ENCODE data around the gene NRL.
A peak's percentile ranks its signal among the peaks of the same experiment; 100 is the strongest.

NRL gene

DNA sequence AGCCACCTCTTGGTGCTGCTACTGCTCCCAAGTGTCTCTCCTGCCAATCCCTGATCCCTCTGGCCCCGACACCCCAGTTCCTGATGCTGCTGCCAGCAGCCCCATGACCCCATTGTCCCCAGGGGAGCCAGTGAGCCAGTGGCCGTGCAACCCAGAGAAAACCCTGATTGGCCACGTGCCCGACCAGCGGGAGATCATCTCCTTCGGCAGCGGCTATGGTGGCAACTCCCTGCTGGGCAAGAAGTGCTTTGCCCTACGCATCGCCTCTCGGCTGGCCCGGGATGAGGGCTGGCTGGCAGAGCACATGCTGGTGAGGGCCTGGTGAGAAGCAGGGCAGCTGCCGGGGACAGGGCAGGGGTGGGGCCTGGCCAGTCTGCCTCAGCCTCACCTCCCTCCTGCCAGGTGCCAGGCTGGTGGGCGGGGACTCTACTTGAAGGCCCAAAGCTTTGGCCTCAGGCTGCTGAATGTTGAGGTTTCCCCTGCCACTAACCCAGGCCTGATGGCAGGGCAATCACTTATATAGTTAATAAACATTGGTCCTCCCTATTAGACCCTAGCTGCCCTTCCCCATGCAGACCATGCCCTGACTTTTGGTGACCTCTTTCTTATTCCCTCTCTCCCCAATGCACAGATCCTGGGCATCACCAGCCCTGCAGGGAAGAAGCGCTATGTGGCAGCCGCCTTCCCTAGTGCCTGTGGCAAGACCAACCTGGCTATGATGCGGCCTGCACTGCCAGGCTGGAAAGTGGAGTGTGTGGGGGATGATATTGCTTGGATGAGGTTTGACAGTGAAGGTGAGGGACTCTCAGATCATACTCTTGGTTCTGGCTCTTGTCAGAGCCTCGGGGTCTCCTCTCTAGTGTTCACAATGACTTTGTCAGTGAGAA lies 15.6 kb downstream of the NRL start:
- no peak for DNase-seq (ENCODE audit: low spot score)

DNA sequence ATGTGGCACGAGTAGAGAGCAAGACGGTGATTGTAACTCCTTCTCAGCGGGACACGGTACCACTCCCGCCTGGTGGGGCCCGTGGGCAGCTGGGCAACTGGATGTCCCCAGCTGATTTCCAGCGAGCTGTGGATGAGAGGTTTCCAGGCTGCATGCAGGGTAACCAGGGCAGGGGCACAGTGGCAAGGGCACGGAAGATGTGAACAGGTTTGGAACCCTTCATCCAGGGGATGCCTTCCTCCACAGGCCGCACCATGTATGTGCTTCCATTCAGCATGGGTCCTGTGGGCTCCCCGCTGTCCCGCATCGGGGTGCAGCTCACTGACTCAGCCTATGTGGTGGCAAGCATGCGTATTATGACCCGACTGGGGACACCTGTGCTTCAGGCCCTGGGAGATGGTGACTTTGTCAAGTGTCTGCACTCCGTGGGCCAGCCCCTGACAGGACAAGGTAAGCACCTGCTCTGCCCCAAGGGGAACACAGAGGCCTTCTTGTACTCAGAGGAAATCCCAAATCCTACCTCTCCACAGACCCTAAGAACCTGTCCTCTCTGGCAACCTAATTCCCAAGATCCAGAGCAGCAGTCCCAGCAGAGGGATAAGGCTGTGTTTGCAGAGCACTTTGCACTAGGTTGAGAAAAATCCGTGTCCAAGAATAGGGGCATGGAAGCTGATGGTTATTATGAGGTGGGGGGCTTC lies 16.4 kb downstream of the NRL start:
- no peak for DNase-seq (ENCODE audit: low spot score)

DNA sequence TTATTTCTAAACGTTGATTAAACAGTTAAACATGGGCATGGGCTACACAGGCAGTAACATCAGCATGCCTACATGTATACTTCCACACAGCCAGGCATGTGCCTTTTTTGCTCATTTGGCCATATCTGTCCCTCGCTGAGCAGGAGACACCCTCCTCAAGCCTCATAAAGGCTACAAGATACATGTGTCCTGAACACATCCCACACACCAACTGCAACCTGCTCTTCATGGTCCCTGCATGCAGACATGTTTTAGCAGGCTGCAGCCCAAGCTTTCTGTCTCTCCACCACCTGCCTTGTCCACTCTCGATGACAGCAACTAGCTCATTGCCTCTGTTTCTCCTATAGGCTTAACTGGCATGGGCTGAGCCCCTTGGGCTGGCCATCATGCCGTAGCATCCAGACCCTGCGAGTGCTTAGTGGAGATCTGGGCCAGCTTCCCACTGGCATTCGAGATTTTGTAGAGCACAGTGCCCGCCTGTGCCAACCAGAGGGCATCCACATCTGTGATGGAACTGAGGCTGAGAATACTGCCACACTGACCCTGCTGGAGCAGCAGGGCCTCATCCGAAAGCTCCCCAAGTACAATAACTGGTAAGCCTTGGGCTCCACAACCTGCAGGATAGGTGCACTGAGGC lies 18.1 kb downstream of the NRL start:
- no peak for DNase-seq (ENCODE audit: low spot score)

DNA sequence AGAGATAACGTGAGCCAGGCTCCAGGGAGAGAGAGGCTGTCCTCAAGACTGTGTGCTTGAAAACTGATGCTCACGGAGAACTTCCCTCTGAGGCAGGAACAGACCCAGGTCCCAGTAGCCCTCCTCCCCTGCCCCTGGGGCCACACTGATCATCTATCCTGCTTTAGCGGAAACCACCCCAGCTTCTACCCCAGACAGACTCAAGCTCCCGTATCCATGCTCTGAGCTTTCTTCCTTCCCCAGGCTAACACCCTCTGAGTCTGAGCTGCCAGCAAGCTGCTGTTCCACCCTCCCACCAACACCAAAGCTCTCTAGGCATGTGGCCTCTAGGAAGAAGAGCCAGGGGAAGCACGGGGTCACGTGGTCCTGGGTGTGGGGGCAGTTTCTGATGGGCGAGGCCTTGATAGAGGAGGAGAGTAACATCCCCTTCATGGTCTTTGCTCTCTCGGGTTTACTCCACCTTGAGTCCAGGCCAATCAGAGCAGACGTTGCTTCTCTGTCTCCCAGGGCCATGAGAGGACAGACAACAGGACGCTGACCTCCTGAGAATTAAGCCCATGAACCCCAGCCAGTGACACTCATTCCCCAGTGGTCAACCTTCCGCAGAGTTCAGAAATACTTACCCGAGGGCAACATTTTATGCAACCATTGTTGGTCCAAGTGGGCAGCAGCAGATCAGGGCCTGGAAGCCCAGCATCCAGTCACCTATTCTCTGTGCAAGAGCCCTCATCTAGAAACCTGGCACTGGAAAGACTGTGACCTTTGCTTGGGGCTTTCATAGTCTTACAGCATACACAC lies 19.3 kb downstream of the NRL start:
- peak; percentile 71 for DNase-seq (ENCODE audit: low spot score)

DNA sequence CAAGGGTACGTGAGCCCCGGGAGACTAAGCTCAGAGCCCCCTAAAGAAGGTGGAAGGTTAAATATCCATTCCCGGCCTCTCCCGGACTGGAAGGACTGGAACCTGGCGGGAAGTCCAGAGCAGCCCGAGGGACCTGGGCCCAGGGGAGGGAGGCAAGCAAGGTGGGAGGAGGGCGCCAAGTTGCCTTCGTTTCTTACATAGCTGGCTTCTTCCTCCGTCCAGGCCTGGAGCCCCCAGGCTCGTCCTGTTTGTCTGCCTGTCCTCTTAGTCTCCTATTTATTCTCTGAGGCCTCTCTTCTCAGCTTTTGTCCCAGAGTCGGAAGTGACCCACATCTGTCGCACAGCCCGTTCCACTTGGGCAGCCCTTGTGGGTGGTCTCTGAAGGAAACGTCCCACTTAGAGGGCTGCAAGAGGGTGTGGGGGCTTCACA lies 19.9 kb downstream of the NRL start:
- DNase-seq (ENCODE audit: low spot score), result peak; percentile 15

DNA sequence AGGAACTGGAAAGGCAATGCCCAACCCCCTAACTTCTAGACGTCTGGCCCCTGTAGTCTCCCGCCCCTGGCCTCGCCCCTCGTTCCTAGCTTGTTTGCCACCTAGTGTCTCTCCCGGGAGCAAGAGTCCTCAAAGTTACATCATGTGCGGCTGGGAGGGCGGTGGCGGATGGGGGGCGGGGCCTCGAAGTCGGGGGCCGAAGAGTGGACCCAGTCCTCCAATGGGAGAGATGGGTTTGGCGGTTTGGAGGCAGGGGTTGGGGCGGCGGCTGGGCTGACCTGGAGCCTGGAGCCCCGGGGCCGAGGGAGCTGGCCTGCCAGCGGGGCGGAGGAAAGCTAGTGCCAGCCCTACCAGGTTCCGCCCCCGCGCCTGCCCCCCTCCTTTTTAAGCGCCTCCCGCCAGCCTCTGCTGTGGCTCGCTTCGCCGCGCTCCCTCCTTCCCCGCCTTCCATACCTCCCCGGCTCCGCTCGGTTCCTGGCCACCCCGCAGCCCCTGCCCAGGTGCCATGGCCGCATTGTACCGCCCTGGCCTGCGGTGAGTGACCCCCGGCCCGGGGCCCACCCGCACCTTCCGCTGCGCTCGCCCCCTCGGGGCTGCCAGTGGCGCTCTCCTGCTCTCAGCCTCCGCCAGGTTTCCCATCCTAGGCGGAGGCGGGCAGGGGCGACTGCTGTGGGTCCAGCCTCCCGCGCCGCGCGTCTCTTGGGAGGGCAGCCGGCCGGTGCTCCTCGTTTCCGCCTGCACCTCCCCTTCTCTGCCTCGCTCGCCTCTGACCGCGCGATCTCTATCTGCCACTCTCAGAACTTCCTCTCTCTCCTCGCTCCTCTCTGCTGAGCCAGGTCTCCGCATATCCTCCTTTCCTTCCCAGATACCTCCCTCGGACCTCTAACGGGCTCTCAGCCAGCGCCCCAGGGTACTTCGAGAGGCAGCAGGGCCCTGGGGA lies 20.6 kb downstream of the NRL start, which contains the start of gene PCK2:
PCK2 (plus strand) TSS at position 411 of the 940 bp plus-strand sequence; CDS start at position 506, 95 bp downstream.
- DNase-seq (ENCODE audit: low spot score), result peak; percentile 98

DNA sequence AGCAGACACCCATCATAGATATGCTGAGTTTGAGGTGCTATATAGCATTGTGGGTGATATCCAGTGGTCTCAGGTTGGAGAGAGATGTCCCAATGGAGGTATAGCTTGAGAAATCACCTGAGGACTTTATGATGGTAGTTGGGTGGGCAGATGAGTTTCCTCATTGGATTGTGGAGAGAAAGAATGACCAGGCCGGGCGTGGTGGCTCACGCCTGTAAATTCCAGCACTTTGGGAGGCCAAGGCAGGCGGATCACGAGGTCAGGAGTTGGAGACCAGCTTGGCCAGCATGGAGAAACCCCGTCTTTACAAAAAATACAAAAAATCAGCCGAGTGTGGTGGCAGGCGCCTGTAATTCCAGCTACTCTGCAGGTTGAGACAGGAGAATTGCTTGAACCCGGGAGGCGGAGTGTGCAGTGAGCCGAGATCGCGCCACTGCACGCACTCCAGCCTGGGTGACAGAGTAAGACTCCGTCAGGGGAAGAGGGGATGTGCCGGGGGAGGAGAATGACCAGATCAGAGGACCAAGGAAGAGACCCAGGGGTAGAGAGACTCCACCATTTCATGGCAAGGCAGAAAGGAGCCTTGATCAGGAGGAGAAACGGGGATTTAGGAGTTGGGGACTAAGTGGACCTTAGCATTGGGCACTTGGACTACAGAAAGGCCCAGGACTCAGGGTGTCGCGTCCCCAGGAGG lies 21.4 kb downstream of the NRL start:
- no peak for DNase-seq (ENCODE audit: low spot score)

DNA sequence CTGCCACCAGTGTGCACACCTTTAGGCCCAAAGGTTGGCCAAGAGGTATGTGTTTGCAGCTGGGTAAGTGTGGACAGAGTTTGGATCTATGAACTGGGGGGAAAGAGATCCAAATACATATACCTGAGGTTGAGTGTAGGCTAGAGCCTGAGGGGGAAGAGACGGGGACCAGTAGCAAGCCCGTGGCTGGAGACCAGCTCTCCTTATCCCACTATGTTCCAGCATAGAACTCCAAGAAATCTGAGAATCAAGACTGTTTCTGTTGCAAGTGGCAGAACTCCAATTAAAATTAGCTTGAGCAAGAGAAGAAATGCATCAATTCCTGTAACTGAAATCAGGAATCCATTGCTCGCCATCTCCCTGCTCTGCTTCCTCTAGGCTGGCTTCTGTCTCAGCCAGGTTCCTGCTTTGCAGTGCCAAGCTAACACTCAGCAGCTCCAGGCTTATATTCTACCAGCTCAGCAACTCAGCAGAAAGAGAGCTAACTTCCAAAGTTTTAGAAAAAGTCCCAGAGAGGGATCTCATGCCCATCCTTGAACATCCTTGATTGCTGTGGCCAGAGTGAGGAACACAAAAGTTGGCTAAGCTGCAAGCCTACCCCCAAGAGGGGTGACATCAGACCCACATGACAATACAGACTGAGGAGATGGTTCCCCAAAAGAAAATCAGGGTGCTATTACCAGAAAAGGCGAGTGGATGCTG lies 22.1 kb downstream of the NRL start:
- no peak for DNase-seq (ENCODE audit: low spot score)

DNA sequence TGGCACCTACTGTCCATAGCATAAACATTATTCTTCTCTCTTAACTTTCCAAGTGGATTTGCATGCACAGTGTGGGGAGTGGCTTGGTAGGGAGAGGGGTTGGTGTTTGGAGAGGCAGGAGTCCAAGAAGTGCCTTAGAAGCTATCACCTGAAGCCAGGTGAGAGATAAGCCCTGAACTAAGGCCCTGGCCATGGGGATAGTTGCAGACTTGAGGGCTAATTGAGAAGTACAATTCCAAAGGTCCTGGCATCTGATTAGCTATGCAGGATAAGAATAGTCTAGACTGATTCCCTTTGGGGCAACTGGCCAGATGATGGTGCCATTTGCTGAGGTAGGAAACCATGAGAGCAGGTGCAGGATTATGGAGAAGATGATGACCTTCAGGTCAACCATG lies 22.6 kb downstream of the NRL start:
- no peak for DNase-seq (ENCODE audit: low spot score)

DNA sequence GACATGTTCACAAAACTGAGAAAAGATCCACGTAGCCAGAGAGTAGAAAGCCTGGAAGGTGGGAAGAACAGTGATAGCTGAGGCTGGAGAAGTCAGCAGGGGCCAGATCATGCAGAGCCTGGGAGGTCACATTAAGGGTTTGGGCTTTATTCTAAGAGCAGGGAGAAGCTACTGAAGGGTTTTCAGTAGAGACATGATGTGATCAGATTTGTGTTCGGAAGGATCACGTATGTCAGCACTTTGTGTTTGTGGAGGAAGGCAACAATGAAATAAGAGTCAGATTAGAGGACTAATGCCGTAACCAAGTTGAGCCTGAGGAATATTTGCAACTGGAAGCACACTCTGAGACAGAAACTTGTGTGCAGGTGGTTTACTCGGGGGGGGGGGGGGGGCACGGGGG lies 24.9 kb downstream of the NRL start:
- no peak for DNase-seq (ENCODE audit: low spot score)

DNA sequence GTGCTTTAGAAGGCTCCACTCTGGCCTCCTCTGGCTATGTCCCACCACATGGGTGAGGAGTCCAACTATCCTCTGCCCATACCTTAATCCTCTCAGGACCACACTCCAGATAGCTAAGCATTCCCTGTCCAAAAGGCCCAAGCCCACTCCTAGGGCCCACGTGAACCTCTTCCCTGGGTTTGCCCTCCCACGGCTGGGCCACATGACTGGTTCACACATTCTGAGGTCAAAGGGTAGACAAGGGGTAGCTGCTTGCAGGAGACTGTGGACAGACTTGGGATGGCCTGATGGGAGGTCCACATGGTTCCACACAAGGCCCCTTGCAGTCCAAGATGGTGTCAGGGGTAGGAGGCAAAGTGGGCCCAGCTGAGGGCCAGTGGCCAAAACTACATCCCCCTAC lies 26.7 kb downstream of the NRL start:
- DNase-seq (ENCODE audit: low spot score), result no peak

DNA sequence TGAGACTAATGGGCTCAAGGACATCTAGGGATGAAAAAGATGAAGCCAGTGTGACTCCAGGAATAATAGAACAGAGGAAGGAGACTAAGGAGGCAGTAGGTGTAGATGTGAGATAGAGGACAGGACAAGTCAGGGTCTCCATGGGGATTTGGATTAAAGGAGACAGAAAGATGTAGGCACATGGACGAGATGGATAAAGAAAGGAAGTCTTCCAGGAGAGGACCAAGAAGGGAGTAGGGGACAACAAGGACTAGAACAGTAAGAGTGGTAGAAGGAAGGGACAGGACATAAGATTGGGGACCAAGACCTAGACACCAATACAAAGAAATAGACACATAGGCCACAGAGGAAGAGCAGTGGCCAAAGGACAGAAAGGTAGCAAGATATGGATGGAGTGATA lies 27.7 kb downstream of the NRL start:
- no peak for DNase-seq (ENCODE audit: low spot score)

DNA sequence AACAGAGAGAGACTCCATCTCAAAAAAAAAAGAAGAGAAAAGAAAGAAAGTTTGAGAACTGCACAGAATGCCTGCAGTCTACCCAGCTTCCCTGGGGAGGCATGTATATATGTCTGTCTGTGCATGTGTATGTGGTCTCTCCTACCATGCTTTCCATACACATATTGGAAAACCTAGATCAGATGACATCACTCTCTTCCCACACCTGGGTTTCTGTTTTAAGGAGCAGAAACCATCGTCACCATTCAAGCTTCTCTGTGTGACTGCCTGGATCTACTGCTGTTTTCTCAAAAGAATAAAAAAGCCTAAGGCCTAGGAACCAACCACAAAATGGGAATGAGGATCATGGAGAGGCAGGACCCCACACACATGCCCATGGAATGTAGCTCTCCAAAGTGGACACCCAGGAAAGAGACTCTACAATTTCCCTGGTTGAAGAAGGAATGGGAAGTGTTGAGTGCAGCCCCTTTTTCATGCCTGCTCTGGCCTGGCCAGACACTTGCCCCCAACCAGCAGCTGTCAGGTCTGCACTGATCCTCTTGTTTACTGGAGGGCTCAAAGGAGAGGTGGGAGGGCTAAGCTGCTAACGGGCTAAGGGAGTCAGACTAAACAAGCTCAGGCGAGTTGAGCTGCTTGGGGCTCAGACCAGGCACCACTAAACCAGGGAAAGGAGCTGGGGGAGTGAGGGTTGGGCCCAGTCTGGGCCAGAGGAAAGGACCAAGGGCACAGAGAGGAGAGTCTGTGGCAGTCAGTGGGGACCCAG lies 28.4 kb downstream of the NRL start:
- DNase-seq (ENCODE audit: low spot score), result no peak

DNA sequence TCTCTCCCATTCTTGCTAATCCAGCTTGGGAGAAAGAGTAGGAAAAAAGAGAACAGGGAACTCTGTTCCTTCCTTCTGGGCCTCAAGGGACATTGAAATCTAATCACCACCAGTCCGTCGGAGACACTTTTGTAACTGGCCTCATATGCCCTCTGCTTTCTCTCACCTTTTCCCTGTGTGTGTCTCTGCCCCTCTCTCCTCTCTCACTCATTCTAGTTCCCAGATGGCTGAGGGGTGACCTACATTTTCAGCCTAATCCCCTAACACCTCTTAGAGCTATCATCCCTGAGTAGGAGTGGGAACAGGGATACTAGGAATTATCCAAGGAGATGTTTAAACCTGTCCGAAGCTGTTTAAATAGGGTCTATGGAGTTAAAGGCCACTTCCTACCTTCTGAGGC lies 29.5 kb downstream of the NRL start:
- DNase-seq (ENCODE audit: low spot score), result no peak

DNA sequence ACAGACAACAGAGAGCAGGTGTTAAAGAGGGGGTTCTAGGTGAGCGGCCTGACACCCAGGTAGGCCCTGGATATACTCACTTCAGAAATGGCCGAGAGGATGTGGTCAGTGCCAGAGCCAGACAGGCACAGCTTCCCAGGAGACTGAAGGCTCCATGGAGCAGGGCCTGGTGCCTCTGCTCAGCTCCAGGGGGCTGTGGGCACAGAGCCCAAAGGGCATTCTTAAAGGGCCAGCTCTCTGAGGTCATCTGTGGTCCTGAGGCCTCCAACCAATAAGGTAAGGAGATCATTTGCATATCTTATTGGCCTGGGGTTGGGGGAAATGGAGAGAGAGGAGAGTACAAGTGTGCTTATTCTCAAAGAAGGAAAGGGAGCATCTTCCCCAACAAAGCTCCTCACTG lies 30.3 kb downstream of the NRL start:
- DNase-seq (ENCODE audit: low spot score), result no peak

DNA sequence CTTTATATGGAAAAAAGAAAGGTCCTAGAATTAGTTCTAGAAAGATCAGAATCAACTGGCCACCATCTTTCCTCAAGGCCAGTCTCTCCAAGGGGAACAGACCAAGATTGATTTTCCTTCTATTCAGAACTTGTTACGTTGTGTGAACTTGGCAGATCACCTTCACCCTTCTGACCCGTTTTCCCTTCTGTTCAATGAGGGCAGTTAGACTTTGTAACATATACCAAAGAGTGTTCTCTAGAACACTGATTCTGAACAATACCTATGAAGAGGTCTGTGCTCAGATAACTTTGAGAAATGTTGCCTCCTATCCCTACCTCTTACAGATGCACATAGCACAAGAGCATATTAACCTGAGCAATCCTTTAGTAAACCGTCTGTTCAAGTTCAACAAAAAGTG lies 31.3 kb downstream of the NRL start:
- DNase-seq (ENCODE audit: low spot score), result no peak

DNA sequence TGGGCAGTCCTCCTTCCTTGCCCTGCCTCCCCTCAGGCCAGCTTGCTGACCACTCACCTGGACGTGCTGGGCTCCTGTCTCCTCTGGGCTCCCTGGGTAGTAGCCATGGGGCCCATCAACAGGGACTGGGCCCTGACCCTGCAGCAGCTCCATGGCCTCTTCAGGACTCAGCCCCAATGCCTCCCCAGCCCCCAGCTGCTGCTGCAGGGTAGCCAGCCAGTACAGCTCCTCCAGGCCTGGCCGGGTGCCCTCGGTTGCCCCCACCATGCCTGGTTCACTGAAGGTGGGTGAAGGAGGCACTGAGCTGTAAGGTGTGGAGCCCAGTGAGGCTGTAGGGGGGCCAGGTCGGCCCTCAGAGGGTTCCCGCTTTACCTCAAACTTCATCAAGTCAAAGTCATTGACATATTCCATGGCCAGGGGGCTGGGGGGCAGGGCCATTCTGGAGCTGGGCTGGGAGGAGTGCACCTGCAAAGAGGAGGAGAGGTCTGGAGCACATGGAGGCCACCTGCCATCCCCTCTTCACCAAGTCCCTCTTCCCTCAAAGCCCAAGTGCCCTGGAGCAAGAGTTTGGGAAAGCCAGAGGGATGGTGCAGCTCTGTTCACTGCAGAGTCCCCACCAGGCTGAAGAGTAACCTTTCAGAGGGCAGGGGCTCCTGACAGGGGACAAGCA lies 32.2 kb downstream of the NRL start:
- no peak for DNase-seq (ENCODE audit: low spot score)

DNA sequence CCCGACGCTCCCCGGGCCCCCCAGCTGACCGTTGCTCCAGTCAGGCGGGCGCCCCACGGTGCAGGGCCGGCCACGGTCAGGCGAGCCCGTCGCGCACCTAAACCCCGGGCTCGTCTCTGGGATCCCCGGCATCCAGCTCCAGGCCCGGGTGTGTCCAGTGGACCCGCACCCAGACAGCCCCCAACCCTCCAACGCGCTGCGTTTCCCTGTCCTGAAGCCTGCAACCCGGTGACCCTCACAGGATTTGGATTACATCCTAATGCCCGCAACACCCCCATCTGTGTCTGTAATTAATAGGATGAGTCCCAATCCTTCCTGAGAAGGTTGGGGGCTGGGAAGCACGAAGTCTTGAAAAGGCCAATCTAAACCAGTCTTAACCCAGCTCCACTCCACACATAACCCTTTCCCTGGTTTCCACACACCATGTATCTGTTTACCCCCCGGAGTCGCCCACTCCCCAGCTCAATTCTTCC lies 33.0 kb downstream of the NRL start:
- DNase-seq (ENCODE audit: low spot score), result no peak
